ENCODE measurements around the gene ERBB3.

DNA sequence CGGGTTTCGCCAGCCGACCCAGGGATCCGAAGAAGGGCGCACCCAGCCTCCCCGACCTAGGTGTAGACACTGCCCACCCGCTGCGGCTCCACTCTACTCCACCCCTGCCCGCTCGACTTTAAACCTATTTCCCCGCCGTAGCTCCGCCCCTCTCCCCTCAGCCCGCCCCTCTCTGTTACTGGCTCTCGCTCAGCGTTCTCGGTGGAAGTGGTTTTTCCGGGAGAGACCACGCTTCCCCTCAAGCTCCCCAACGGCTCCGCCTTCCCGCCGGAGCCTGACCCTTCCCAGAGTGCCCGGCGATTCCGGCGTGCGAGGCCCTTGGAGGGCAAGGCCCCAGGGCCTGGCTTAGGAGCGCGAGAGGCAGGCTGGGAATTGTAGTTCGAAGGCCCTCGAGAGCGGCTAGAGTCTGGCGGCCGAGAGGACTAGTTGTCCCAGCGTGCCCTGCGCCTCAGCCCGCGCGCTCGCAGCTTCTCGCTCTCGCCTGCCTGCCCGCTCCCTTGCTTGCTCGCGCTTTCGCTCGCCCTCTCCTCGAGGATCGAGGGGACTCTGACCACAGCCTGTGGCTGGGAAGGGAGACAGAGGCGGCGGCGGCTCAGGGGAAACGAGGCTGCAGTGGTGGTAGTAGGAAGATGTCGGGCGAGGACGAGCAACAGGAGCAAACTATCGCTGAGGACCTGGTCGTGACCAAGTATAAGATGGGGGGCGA, 24.3 kb downstream of the ERBB3 start, which contains the start of gene PA2G4:
- peak; percentile 84 for TF ChIP-seq POLR2AphosphoS5 (IDR thresholded peaks at IDR 0.05; ENCODE audit: low read depth, low read length)
- peak; percentile 83 for TF ChIP-seq POLR2A (IDR thresholded peaks at IDR 0.05; ENCODE audit: low read depth, low read length)
- TF ChIP-seq TAF1 (IDR thresholded peaks at IDR 0.05; ENCODE audit: borderline replicate concordance, low read depth, low read length) = peak; percentile 46; the same call in 1 of the 2 replicates
